Measurements from ENCODE around the gene SLC8A2.
A peak's percentile ranks its signal among the peaks of the same experiment; 100 is the strongest.
"Not testable (repeated sequence)": the region's sequence is repeated elsewhere in the genome, so short reads cannot be mapped to it uniquely, and the experiment has no call there.

SLC8A2 gene

DNA sequence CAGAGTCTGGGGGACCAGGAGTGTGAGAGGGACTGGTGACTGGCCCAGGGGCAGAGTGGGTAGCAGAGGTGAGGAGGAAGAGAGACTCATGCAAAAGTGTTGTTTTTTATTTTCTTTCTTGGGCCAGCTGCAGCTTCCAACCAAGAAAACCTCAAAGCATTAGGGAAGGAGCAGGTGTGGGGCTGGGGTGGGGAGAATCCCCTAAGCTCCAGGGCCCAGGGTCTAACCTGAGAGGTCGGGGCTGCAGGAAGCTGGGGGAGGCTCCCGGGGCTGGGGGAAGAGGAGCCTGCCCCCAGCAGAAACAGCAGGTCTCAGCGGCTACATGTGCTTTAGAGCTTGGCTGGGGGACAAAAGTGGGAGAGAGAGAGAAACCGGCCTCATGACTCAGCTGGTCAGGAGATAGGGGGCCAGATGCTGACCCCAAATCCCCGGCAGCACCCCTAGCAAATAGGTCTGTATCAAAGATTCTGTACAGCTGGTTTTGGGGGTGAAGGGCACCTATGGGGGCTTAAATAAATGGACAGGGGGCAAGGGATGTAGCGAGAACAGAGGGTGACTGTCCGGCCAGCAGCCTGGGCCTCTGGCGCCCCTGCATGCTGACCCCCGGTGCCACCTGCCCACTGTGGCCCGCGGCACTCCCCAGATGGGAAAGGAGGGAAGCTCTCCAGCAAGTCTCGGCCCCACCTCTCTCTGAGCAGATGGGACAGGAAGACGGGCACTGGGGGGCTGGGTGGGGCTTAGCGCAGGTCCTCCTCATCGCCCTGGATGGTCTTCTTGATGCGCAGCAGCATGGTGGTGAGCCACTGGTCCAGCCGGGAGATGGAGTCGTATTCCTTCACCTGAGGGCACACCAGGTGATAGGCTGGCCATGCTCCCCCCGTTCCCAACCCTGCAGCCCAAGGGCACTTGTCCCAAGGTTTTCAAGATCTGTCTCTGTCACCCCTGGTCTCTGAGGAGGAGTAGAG lies 16.1 kb upstream of the SLC8A2 start:
- no peak for DNase-seq (ENCODE audit: low read depth in 2 of 3, low spot score in 2 of 3)

DNA sequence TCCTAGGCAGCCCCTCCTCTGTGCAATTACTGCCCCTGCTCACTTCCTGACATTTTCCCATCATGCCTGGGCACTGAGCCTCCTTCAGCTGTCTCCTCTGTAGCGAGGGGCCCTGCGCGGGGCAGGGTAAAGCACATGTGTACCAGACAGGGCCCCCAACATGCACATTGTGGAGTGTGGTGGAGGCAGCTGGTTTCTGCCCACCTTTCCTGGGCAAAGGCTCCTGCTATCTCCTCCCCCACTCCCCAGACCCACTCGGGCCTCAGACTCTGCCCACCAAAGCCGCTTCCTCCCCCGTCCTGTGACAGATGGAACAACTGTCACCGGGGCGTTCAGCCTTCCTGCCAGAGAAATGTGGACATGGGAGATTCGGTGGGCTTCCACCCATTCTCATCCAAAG lies 15.2 kb upstream of the SLC8A2 start:
- DNase-seq (ENCODE audit: low read depth in 2 of 3, low spot score in 2 of 3): no peak

DNA sequence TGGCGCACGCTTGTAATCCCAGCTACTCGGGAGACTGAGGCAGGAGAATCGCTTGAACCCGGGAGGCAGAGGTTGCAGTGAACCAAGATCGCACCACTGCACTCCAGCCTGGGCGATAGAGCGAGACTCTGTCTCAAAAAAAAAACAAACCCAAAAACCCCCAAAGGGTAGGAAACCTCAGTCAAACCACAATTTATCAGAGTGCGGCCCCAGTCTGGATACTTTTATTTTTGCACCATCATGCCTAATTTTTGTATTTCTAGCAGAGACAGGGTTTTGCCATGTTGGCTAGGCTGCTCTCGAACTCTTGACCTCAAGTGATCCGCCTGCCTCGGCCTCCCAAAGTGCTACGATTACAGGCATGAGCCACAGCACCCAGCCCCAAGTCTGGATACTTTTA lies 14.5 kb upstream of the SLC8A2 start:
- DNase-seq (ENCODE audit: low read depth in 2 of 3, low spot score in 2 of 3): not testable (repeated sequence)

DNA sequence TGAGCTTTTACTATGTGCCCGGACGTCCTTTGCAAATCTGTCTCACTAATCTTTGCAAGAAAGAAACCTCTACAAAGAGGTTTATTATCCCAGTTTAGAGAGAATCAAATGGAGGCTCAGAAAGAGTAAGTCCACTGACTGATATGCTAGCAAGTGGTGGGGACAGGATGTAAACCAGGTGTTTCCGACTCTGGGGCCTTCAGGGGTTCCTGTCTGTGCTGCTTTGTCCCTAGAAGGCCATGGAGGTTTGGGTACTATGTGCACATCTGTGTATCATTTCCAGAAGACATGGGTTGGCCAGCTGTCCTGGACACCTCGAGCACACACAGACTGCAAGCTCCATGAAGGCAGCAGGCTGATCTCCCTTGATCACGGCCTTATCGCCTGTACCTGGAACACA lies 13.5 kb upstream of the SLC8A2 start:
- DNase-seq (ENCODE audit: low read depth in 2 of 3, low spot score in 2 of 3): no peak

DNA sequence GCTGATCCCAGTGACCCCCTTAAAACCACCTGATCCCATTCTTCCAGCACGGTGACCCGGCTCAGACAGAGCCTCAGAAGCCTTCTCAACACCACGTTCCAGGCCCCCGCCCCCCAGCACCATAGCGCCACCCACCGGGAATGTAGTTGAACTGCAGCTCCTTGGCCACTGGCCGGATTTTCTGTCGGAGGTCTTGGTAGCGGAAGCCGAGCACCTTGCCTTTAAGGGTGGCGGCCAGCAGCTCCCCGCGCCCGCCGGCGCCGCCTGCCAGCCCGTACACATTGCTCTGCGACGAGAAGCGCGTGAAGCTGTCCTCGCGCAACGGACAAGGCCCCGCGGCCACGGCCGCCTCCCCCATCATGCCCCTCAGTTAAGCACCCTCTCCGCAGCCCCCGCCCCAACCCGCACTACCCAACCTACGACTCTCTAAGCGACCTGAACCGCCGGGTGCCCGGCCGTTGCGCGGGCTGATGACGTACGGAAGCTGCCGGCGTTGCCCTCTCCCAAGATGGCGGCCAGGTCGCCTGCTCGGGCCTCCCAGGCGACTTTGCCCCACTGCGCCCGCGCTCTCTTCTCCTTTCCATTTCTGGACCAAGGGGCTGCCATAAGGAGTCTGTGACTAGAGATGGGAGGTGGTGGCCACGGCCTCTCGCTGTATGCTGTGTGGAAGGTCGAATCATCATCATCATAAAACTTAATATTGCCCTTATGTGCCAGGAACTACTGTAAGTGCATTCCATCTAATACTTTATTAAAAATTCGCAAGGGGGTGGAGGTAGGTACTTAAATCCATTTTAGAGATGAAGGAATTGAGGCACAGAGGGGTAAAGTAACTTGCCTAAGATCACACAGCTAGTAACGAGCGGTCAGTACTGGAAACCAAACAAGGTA lies 12.4 kb upstream of the SLC8A2 start, which contains the start of gene KPTN:
TSS of gene KPTN (minus strand) at position 420 of the 891 bp plus-strand sequence. CDS start at position 361, 59 bp downstream.
- DNase-seq (ENCODE audit: low read depth in 2 of 3, low spot score in 2 of 3): peak; percentile 77 to 93 (median 92)

DNA sequence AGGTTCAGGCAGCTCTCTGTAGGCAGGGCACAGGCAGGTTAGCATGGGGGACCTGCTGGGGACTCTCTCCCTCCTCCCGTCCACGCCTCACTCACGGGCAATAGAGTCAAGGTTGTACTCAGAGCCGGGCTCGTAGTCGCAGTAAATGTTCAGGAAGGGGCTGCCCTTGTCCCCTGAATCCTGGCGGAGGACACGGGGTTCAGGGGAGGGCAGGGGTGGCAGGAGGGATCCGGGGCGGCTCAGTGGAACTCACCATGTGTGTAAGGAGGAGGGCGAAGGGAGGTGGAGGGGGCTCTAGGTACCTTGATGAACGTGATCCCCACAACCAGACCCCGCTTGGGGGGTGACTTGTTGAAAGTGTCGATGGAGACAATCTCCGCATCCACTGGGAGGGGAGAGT lies 11.5 kb upstream of the SLC8A2 start:
- DNase-seq (ENCODE audit: low read depth in 2 of 3, low spot score in 2 of 3): no peak

DNA sequence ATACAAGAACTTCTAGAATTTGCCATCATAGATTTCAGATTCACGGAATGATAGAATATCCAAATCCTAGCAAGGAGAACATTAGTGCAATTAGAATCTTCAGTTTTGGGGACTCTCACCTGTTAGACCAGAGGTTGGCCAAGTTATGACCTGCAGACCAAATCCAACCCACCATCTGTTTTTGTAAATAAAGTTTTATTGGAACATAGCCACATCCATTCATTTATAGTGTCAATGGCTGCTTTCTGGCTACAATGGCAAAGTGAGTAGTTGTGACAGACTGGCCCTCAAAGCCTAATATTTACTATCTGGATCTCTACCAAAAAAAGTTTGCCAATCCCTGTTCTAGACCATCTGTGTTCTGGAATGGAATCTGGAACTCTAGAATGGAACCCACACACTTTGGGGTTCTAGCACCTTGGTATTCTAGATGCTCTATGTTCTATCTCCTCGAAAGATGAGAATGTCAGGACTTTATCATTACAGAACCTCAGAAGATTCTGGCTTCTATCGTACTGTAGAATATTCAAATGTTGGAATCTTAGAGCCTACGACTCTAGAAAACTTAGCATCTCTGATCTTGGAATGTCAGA lies 9.9 kb upstream of the SLC8A2 start:
- DNase-seq (ENCODE audit: low read depth in 2 of 3, low spot score in 2 of 3): no peak

DNA sequence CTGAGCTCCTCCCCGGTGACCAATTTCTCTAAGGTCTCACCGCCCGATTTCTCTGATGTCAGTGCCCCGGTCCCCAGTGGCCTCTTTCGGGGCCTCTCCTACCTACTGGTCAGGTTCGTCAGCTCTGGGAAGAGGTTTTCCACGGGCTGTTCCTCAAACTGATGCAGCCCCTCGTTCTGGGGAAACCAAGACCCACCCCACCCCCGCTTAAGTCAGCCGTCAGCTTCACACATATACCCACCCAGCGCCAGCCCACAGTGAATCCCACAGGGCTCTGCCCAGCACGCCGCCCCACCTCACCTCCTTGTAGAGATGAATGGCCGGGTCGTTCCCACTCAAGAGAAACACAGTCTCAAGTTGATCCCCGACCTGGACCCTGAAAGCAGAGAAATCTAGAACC lies 9.0 kb upstream of the SLC8A2 start:
- no peak for DNase-seq (ENCODE audit: low read depth in 2 of 3, low spot score in 2 of 3)

DNA sequence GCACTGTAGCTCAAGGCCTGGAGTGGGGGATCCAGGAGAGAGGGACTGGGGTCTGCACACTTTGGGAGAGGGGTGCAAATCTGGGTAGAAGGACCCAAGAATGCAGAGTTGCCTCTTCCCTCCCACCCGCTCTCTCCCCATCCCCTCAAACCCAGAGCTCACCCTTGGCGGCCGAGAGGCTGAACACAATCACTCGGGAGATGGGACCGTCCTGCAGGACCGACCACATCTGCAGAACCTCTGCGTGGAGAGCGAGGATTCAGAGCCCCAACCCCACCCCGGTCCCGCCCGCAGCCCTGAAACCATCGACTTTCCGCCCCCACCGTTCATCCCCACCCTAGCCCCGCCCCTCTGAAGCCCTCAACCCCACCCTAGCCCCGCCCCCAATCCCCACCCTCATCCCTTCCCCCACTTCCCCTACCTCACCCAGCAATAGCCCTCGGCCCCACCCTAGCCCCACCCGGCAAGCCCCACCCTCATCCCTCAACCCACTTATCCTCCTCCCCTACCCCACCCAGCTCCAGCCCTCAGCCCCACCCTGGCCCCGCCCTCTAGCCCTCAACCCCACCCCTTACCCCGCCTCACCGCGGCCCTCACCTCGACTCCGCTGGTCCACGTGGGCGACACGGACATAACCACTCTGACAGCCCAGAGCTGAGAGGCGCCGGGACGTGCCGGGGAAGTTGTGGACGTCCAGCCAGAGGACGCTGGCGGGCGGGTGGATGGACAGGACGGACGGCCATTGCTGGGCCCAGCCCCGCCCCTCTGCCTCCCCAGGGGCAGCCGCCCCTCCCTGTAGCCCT lies 8.2 kb upstream of the SLC8A2 start:
- DNase-seq (ENCODE audit: low read depth in 2 of 3, low spot score in 2 of 3): no peak

DNA sequence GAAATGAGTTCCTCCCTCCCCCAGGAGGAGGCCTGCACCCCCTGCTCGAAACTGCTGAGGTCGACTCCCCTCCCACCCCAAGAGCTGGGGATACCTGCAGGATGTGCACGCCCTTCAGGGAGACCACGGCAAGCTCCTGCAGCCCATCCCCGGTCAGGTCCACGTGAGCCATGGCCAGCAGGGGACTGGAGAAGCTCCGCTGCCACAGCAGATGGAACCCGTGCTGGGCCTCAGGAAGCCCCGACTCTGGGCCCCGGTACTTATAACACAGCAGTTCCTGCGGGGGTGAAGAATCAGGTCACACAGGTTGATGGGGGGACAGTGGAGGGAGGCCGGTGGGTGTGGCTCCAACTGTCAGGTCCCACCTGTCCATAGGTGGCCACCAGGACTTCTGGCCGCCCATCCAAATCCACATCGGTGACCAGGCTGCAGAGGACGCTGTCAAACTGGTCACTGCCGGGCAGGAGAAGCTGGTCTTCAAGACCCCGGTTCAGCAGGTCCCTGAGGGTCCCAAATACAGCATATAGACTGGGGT lies 4.8 kb upstream of the SLC8A2 start:
- DNase-seq (ENCODE audit: low read depth in 2 of 3, low spot score in 2 of 3): no peak

DNA sequence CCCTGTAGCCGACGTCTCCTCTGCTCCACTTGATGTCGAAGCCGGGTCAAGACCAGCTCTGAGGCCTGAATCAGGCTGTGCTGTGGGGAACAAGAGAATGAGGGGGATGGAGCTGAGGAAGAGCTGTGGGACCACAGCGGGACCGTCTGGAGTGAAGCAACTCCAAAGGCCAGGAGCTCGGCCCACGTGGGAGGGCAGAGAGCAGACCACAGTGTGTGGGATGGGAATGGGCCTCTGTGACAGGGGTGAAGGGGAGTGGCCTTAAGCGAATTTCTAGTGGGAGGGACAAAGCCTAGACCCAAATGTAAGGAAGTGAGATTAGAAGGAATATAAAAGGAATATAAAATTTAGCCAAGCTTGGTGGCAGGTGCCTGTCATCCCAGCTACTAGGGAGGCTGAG lies 3.8 kb upstream of the SLC8A2 start:
- DNase-seq (ENCODE audit: low read depth in 2 of 3, low spot score in 2 of 3): no peak

DNA sequence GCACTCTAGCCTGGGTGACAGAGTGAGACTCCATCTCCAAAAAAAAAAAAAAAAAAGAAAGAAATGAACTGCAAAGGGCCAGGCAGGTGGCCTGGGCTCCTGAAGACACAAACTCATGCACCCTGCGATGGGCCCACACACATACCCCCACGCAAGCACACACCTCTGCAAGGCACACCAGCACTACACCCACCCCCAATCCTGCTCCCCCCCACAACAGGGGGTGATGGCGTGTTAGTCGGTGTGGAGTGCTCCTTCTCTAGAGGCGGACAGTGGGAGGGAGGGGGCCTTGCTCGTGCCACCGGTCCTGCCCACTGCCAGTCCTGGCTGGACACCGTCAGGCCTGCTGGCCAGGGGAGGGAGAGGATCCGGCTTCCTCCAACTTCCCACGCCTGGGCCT lies 1.6 kb upstream of the SLC8A2 start:
- no peak for DNase-seq (ENCODE audit: low read depth in 2 of 3, low spot score in 2 of 3)

DNA sequence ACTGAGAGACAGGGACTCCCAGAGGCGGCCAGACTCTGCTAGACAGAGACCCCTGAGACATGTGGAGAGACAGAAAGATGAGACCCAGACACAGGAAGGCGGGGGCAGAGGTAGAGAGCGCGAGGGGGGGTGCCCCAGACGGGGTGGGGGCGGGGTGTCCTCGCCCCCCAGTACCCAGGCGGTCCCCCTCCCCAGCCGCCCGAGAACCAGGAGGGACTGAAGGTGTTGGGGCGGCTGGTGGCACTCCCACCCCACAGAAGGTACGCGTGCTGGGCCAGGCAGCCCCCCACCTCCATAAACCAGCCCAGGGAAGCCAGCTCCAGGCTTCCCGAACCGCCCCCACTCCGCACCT lies 336 bp downstream of the SLC8A2 start:
- no peak for DNase-seq (ENCODE audit: low read depth in 2 of 3, low spot score in 2 of 3)

DNA sequence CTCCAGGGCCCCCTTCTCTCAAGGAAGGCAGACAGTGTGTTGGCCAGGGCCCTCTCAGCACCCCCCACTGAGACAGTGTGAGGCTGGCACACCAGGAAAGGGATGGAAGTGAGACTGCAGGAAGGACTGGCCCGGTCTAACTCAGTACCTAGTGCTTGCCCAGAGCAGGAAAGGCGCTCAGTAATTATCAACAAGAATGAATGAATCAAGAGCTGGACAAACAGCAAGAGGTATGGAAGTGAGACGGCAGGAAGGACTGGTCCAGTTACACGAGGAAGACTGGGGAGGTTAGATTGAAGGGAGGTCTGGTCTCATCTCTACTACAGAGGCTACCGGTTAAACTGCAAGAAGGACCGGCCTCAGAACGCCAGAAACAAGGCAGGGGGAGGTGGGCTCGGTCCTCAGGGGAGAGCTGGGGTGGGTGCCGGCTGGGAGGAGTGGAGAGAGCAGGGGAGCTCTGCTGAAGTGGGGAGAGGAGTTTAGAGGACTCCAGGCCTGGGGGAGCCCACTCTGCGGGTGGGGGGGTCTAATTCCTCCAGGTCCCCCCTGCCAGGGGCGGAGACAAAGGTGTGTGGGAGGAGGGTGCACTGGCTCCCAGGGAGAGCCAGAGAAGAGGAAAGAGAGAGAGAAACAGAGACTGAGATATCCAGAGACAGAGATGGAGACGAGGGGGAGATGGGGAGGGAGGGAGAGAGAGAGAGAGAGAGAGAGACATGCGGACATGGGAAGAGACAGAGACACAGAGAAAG lies 1.1 kb downstream of the SLC8A2 start:
- DNase-seq (ENCODE audit: low read depth in 2 of 3, low spot score in 2 of 3): no peak

DNA sequence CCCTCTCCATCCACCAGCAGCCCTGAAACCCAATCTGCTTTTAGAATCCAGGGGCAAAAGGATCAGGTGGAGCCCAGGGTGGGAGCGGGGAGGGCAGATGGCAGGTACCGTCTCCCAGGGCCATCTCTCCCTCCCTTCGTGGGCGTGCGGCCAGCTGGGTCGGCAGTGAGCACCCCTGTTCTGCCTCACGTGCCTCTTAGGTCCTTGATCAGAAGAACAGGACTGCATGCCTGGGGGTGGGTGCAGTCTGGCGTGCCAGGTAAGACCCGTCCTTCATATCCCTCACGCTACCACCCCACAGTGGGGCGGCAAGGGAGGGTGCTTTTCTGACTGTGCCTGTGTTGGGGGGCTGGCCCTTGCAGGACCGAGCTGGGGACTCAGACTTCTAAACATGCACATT lies 2.0 kb downstream of the SLC8A2 start:
- DNase-seq (ENCODE audit: low read depth in 2 of 3, low spot score in 2 of 3): no peak

DNA sequence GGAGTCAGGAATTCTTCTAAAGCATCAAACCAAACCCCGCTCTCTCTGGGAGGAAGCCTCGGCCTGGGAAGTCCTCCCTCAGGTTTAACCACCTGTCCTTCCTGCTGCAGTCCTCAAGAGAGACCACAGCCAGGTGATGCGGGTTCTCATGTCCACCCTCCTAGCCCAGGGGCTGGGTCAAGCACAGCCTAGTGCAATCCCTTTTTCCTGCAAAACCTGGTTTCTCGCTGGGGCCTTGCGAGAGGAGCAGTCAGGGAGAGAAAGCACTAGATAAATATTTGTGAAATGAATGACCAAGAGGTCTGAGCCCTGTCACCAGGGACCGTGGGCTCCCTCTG lies 2.4 kb downstream of the SLC8A2 start:
- no peak for DNase-seq (ENCODE audit: low read depth in 2 of 3, low spot score in 2 of 3)

DNA sequence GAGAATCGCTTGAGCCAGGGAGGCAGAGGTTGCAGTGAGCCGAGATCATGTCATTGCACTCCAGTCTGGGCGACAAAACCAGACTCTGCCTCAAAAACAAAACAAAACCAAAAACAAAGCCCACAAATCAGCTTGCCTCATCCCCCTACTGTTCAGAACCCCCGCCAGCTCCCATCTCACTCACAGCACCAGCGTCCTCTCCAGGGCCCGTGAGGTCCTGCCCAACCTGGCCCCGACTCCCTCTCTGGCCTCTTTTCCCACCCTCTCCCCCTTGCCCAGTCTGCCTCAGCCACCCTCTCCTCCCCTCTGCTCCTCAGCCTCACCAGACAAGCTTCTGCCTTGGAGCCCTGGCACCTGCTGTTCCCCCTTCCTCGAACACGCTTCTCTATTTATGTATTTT lies 3.8 kb downstream of the SLC8A2 start:
- no peak for DNase-seq (ENCODE audit: low read depth in 2 of 3, low spot score in 2 of 3)

DNA sequence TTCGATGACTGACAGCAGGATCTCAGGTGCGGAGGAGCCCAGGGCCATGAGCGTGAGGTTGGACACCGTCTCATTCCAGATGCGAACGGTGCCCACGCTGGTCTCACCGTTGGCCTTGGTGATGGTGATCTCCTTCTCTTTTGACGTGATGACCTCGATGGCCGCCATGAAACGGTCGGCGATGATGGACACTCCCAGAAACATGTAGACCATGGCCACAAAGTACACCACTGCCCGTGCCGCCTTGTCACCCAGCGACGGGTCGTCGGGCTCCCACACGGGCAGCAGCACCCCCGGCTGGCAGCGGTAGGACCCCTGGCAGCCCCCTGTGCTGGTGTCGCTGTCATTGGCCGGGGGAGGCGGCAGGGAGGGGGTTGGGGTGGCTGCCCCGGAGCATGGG lies 5.7 kb downstream of the SLC8A2 start:
- DNase-seq (ENCODE audit: low read depth in 2 of 3, low spot score in 2 of 3): no peak

DNA sequence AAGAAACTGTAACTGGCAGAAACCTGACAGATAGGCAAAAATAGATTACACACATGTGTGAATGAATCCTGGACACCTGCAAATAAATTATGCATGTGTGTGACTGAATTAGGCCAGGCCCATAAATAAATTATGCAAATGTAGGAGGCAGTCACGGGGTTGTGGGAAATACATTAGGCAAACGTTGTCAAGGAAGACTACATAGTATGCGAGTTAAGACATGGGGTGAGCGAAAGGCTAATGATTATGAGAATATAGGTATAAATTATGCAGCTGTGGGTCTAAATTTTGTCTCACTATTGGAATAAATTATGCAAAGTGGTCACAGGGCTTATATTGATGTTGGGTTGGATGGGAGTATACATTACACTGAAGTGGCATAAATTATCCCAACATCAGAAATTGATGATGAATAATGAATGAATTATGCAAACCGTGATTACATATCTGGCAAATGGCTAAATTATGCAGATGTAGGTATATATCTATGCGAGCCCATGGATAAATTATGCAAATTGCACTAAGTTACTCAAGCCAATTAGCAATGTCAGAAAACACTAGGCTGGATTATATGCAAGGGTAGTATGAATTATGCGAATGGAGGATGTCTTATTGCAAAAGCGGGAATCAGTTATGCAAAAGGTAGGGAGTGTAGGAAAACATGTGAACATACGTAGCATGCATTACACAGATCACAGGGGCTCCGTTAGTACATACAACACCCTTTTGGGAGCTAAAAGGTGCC lies 6.8 kb downstream of the SLC8A2 start:
- DNase-seq (ENCODE audit: low read depth in 2 of 3, low spot score in 2 of 3): no peak
